ENCODE measurements around the gene STH.

DNA sequence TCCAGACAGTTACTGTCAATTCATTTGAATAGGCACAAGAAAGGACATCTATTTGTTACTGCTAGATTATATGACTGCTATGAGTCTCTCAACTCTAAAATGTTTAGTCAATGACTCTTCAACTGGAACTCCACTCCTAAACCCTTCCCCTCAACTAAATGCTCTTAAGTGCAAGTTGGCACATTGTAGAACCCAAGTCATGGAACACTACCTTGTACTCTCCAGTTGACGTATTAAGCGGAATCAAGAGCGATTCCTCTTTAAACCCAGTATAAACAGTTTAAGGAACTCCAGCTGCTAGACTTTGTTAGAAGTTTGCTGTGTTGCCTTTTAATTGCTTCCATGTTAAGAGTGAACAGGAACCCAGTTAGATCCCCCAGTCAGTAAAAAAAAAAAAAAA lies 44.6 kb downstream of the STH start:
- TF ChIP-seq, protein P1, sequence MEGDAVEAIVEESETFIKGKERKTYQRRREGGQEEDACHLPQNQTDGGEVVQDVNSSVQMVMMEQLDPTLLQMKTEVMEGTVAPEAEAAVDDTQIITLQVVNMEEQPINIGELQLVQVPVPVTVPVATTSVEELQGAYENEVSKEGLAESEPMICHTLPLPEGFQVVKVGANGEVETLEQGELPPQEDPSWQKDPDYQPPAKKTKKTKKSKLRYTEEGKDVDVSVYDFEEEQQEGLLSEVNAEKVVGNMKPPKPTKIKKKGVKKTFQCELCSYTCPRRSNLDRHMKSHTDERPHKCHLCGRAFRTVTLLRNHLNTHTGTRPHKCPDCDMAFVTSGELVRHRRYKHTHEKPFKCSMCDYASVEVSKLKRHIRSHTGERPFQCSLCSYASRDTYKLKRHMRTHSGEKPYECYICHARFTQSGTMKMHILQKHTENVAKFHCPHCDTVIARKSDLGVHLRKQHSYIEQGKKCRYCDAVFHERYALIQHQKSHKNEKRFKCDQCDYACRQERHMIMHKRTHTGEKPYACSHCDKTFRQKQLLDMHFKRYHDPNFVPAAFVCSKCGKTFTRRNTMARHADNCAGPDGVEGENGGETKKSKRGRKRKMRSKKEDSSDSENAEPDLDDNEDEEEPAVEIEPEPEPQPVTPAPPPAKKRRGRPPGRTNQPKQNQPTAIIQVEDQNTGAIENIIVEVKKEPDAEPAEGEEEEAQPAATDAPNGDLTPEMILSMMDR (IDR thresholded peaks at IDR 0.05 in 8 of 11, conservative IDR thresholded peaks at IDR 0.05 in 3 of 11) = no peak
- no peak for TF ChIP-seq POLR2AphosphoS5 (IDR thresholded peaks at IDR 0.05)
